ELR (cell line): ENCODE data around the gene CNOT4.
"Not testable (repeated sequence)": the region's sequence is repeated elsewhere in the genome, so short reads cannot be mapped to it uniquely, and the experiment has no call there.

ENCODE experiments used
- DNase-seq: peaks from one replicate; pipeline ENCODE4 v3.0.0-alpha.2; 2015; ENCODE audit warnings: low read depth

Gene CNOT4

DNA sequence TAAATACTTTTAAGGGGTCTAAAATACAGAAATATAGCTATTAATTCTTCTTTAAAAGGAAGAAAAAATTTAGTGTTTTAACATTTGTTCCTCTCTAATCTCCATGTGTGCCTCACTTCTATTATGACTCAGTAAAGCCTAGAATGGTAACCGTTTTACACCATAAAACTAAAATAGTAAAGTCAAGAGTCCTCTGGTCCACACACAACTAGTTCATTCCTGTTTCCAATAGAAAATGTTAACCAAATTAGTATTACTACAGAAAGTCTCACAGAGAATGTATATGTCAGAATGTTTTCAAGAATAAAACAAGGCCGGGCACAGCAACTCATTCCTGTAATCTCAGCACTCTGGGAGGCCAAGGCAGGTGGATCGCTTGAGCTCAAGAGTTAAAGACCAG is 55.8 kb downstream of the CNOT4 start:
- no peak for DNase-seq

DNA sequence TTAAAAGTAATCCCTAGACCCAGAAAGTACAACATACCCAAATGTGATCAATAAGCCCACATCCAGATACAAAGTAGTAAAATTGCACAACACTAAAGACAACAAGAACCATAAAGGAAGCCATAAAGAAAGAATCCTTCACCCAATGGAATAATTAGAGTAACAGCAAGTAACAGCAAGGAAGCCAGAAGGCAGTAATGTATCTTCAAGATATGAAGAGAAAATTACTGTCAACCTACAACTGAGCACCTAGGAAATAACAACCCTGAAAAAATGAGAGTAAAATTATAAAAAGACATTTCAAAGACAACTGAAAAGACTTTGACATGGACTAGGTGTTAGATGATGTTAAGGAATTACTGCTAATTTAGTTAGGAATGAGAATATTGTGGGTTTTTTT is 60.5 kb downstream of the CNOT4 start:
- DNase-seq = no peak

GRCh38 chr7:135448753-135449152 is 61.1 kb downstream of the CNOT4 start:
- no peak for DNase-seq

DNA sequence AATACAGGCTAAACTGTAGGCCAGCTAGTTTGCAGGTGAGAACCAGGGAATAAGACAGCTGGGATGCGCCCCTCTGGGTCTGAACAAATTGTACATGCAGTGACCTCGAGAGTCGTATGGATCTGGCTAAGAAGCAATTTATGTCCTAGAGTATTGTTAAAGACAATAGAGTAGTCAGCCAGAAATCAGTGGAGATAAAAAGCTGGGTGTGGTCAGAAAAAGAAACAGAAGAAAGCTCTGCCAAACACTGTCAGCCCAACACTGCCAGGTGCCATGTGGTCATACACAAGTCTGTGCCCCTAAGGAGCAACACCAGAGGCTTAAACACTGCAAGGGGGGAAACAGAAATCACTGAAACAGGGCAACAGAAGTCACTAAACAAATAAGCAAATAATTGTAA is 62.2 kb downstream of the CNOT4 start:
- DNase-seq = no peak

- DNase-seq = no peak
Observed at GRCh38 chr7:135445690-135446089, 64.2 kb downstream of the CNOT4 start.

DNA sequence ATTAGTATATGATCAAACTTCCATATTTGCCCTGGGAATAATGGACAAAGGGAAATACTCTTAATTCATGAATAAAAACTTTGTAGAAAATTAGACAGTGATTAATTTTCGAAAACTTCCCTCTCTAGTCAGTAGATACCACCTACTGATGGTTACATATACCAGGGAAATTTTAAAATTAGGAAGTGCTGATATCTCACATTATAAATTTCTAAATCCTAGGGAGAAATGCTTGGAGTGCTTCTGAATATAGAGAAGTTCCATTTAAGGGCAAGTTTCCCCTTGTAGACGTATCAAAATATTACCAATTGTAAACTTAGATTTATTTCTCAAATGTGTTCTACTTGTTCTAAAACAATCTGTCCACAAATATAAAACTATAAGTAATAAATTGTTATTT is 64.6 kb downstream of the CNOT4 start:
- DNase-seq = not testable (repeated sequence)

GRCh38 chr7:135441791-135442190 is 68.1 kb downstream of the CNOT4 start:
- peak; percentile 50 for DNase-seq

DNA sequence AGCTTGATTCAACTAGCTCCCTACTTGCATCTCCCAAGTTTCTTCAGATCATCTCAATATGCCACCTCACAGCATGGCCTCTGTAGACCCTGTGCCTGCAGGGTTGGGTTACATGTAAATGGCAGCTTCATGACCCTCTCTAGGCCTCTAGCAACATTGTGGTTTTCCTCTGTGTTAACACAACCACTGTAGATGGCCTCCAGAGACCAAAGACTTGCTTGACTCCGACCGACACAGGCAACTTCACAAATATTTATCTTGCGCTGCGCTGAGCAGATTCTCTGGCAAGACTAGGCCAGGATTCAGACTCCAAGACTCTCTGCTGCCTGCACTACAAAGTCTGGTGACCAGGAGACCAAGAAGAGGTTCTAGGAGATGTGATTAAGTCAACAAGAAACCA is 75.9 kb downstream of the CNOT4 start:
- no peak for DNase-seq

DNA sequence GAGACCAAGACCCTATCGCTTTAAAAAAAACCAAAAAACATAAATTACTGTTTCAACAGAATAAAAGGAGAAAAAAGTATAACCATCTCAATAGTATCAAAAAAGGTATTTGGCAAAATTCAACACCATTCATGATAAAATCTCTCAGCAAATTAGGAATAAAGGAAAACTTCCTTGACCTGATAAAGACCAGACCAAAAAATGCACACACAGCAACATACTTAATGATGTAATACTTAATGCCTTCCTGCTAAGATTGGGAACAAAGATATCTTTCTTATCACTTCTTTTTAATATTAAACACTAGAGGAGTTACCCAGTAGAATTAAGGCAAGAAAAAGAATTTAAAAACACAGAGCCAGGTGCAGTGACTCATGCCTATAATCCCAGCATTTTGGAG is 79.3 kb downstream of the CNOT4 start:
- DNase-seq = no peak

GRCh38 chr7:135428879-135429278 is 81.0 kb downstream of the CNOT4 start:
- no peak for DNase-seq

DNA sequence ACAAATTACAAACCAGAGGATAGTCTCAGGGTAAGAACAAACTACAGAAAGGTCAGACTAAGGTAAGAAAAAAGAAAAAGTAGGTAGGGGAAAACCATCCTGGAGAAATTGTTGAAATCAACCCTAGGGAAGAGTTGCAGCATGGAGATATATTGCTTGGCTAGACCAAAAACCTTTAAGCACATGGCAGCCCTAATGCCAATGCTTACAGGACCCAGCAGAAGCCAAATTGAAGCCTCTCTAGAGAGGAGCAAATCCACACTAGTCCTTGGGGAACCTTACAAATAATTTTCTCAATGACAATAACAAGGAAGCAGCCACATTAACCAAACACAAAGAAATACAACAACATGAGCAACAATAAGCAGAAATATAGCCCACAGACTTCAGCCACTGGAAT is 81.9 kb downstream of the CNOT4 start:
- no peak for DNase-seq

- DNase-seq = no peak
Observed at GRCh38 chr7:135427166-135427565, 82.7 kb downstream of the CNOT4 start.

DNA sequence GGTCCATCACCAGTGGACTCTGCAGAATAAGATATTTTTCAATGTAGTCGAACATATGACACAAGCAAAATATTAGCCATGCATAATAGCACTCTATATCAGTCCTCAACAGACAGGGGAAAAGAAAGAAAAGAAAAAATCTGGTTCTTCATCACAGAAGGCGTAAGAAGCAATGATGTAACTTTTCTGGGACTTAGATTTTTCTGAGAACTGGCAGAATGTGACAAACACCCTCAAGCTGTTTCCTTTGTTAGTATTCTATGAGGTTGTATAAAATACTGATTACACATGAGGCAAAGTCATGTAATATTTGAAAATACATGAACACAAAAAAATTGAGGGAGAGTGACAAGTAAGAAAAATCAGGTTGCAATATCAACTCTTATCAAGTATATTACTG is 84.9 kb downstream of the CNOT4 start:
- DNase-seq = no peak

GRCh38 chr7:135420786-135421185 is 89.1 kb downstream of the CNOT4 start:
- DNase-seq = peak; percentile 4

- no peak for DNase-seq
Observed at GRCh38 chr7:135416431-135416830, 93.5 kb downstream of the CNOT4 start.

GRCh38 chr7:135414850-135415439 is 95.0 kb downstream of the CNOT4 start:
- DNase-seq = peak; percentile 69

DNA sequence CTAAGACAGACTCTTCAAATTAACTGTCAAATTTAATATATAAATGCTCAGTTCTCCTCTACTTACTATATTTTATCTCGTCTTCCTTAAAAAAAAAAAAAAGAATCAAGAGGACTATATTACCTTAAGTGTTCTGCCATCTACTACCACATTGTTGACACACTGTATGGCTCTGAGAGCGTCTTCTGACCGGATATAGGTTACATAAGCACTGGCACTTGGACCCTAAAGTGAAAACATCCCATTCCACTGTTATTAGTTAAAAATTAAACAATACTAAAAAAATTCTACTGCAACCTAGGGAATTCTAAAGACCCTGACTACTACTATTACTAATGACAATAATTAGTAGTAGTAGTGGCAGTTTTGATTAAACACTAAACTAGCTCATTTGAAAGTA is 95.7 kb downstream of the CNOT4 start:
- no peak for DNase-seq

- no peak for DNase-seq
Observed at GRCh38 chr7:135411098-135411497, 98.8 kb downstream of the CNOT4 start.

GRCh38 chr7:135410543-135410942 is 99.4 kb downstream of the CNOT4 start:
- no peak for DNase-seq

DNA sequence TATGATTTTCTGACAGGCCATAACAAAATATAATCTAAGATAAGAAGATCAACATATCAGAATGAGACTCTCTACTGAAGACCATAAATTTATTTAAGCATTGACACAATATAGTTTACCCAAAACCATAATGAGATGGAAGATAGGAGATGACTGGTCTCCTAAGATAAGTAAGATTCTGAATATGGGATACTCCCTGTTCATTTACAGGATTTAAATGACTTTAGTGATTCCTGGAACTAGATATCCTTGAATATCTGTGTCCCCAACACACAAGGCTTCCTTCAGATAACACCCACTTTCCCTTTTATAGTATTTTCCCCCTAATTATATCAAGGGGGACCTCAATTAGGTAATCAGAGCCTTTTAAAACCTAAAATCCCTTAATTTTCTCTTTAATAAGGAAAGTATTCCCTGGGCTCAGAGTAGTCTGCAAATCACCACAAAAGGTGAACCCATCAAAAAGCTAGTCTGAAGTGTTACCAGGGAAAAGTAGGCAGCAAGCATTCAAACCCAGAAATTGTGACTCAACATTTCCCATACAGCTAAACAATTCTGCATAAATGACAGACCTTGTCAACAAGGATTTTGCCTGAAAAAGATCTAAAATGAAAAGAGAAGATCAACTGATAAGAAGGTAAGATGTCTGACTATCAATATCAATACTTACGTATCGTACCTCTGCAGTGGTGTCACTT is 99.9 kb downstream of the CNOT4 start:
- no peak for DNase-seq

- no peak for DNase-seq
Observed at GRCh38 chr7:135407884-135408283, 102.0 kb downstream of the CNOT4 start.

DNA sequence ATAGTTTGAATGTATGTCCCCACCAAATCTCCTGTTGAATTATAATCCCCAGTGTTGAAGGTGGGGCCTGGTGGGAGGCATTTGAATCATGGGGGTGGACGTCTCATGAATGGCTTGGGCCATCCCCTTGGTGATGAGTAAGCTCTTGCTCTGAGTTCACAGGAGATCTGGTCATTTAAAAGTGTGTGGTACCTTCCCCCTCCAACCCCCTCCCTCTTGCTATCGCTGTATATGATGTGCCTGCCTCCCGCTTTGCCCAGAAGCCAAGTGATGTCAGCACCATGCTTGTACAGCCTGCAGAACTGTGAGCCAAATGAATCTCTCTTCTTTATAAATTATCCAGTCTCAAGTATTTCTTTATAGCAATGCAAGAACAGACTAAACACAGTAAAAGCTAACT is 103.0 kb downstream of the CNOT4 start:
- no peak for DNase-seq

GRCh38 chr7:135405969-135406368 is 103.9 kb downstream of the CNOT4 start:
- DNase-seq = no peak

DNA sequence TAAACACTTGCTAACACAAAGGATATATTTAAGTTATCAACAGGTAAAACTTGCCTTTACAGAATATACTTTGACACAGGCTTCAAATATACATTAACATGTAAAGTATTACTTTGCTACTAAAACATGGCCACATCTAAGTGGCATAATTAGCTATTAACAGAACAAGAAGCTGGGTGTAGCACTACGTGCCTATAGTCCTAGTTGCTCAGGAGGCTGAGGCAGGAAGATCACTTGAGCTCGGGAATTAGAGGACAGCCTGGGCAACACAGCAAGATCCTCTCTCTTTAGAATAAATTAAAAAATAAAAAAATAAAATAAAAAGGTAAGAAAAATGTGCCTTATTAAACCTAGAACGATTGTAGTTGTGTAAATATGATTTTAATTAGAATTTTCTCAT is 106.6 kb downstream of the CNOT4 start:
- DNase-seq = no peak
